ENCODE measurements around the gene TPRG1. TPM values are rescaled to one million over a fixed set of nuclear protein-coding genes. Genes with fewer than 3 reads are reported as not detected.
A peak's percentile ranks its signal among the peaks of the same experiment; 100 is the strongest.

TPRG1 gene
- total RNA-seq, 2 donors from 2014 or later, result 1.1 to 1.8 TPM

GRCh38 chr3:189165092-189165612 lies 6.6 kb upstream of the TPRG1 start:
- H3K27ac ChIP-seq, result peak overlapping the region; percentile 62
- H3K36me3 ChIP-seq, result no peaks in the 10 kb centered on the region
- H3K27me3 ChIP-seq, result no peaks in the 10 kb centered on the region
- H3K4me1 ChIP-seq, result no peaks in the 10 kb centered on the region
- intact Hi-C loops (cut with DNase I), result no loop called here
- no peaks in the 10 kb centered on the region for H3K9me3 ChIP-seq
- no peak overlapping the region for H3K4me3 ChIP-seq
- TF ChIP-seq CTCF (IDR thresholded peaks at IDR 0.05), result no peak
- H3K9ac ChIP-seq (ENCODE audit: low read depth in 2 of 2, low read length in 2 of 2), result peak overlapping the region in 1 of 2 donors; percentile 46
- DNase-seq, result peak; percentile 83

GRCh38 chr3:189166321-189166720 lies 5.5 kb upstream of the TPRG1 start:
- intact Hi-C loops (cut with DNase I), result no loop called here
- Histone ChIP-seq H3K9me3 (no peaks in the 10 kb centered on the region), H3K27ac (no peak overlapping the region), H3K27me3 (no peaks in the 10 kb centered on the region), H3K36me3 (no peaks in the 10 kb centered on the region), H3K9ac (ENCODE audit: low read depth in 2 of 2, low read length in 2 of 2) (no peak overlapping the region), H3K4me1 (no peaks in the 10 kb centered on the region), H3K4me3 (no peak overlapping the region)
- TF ChIP-seq CTCF (IDR thresholded peaks at IDR 0.05), result no peak
- no peak for DNase-seq

- peak; percentile 88 for DNase-seq
- H3K27ac ChIP-seq, result no peak overlapping the region
- H3K36me3 ChIP-seq, result no peaks in the 10 kb centered on the region
- H3K27me3 ChIP-seq, result no peaks in the 10 kb centered on the region
- TF ChIP-seq CTCF (IDR thresholded peaks at IDR 0.05), result no peak
- no peak overlapping the region for H3K9ac ChIP-seq (ENCODE audit: low read depth in 2 of 2, low read length in 2 of 2)
- H3K4me3 ChIP-seq, result no peak overlapping the region
- H3K4me1 ChIP-seq, result no peaks in the 10 kb centered on the region
- no peaks in the 10 kb centered on the region for H3K9me3 ChIP-seq
- intact Hi-C loops (cut with DNase I), result no loop called here
Observed at GRCh38 chr3:189167027-189167766, 4.6 kb upstream of the TPRG1 start.

- Histone ChIP-seq H3K9ac (ENCODE audit: low read depth in 2 of 2, low read length in 2 of 2) (no peak overlapping the region), H3K27me3 (no peaks in the 10 kb centered on the region), H3K4me3 (no peak overlapping the region), H3K36me3 (no peaks in the 10 kb centered on the region), H3K4me1 (no peaks in the 10 kb centered on the region), H3K27ac (no peak overlapping the region), H3K9me3 (no peaks in the 10 kb centered on the region)
- intact Hi-C loops (cut with DNase I), result no loop called here
- DNase-seq, result no peak
- no peak for TF ChIP-seq CTCF (IDR thresholded peaks at IDR 0.05)
Observed at GRCh38 chr3:189168711-189169110, 3.1 kb upstream of the TPRG1 start.

- H3K27me3 ChIP-seq, result no peaks in the 10 kb centered on the region
- H3K4me3 ChIP-seq, result no peak overlapping the region
- no peak for TF ChIP-seq CTCF (IDR thresholded peaks at IDR 0.05)
- H3K9ac ChIP-seq (ENCODE audit: low read depth in 2 of 2, low read length in 2 of 2), result no peak overlapping the region
- intact Hi-C loops (cut with DNase I), result no loop called here
- no peaks in the 10 kb centered on the region for H3K36me3 ChIP-seq
- no peaks in the 10 kb centered on the region for H3K9me3 ChIP-seq
- no peak overlapping the region for H3K27ac ChIP-seq
- DNase-seq, result no peak
- H3K4me1 ChIP-seq, result no peaks in the 10 kb centered on the region
Observed at GRCh38 chr3:189169728-189170127, 2.0 kb upstream of the TPRG1 start.
